CD14-positive monocyte (primary cell): ENCODE results near the gene TNFRSF4. TPM values are rescaled to one million over a fixed set of nuclear protein-coding genes. Genes with fewer than 3 reads are reported as not detected.

Experiments used
- DNase-seq, 3 donors: peaks; one replicate each; pipeline ENCODE4 v3.0.0-alpha.2; 2011 to 2022
- H2AFZ ChIP-seq: 2 replicates; pipeline ENCODE4 v1.6.0; 2012; ENCODE audit warnings: mild to moderate bottlenecking, low read depth, low read length, inconsistent platforms; ENCODE audit not compliant: insufficient read depth, poor library complexity, severe bottlenecking
- H3K27ac ChIP-seq, 2 donors: 1 replicate in 1 of 2; 2 replicates in 1 of 2; pipeline ENCODE4 v1.5.1; 2012 to 2013; ENCODE audit warnings: low read length in 2 of 2, control low read depth in 1 of 2, inconsistent platforms in 1 of 2, low read depth in 1 of 2, mild to moderate bottlenecking in 1 of 2
- H3K27me3 ChIP-seq, 2 donors: one replicate each; pipeline versions ENCODE4 v1.6.0 to v1.6.1; 2011 to 2013; ENCODE audit warnings: low read length in 2 of 2; ENCODE audit not compliant: control insufficient read depth in 2 of 2, insufficient read depth in 2 of 2
- H3K36me3 ChIP-seq, 2 donors: replicated peaks in 1 of 2; 1 replicate in 1 of 2; 2 replicates in 1 of 2; pipeline versions ENCODE4 v1.5.1 to v1.6.1; 2012 to 2013; ENCODE audit warnings: low read length in 2 of 2, control low read depth in 1 of 2, inconsistent platforms in 1 of 2, mild to moderate bottlenecking in 1 of 2; ENCODE audit not compliant: insufficient read depth in 2 of 2, control insufficient read depth in 1 of 2
- H3K4me1 ChIP-seq, 2 donors: 1 replicate in 1 of 2; 2 replicates in 1 of 2; pipeline versions ENCODE4 v1.5.1 to v1.6.1; 2012 to 2013; ENCODE audit warnings: low read length in 2 of 2, control low read depth in 1 of 2, inconsistent platforms in 1 of 2, mild to moderate bottlenecking in 1 of 2, moderate library complexity in 1 of 2; ENCODE audit not compliant: insufficient read depth in 2 of 2, control insufficient read depth in 1 of 2
- H3K4me2 ChIP-seq: replicated peaks from 2 replicates; pipeline ENCODE3; 2012; ENCODE audit warnings: low read length, moderate library complexity, mild to moderate bottlenecking; ENCODE audit not compliant: poor library complexity, severe bottlenecking; ENCODE audit errors: extremely low read depth
- H3K4me3 ChIP-seq, 3 experiments: fragments of 200-600 bp in 1 of 3; sonication (generic) in 1 of 3; replicated peaks in 1 of 3; 1 replicate in 2 of 3; 2 replicates in 1 of 3; pipeline ENCODE4 v1.5.1; 2011 to 2013; ENCODE audit warnings: low read length in 3 of 3, mild to moderate bottlenecking in 3 of 3, control low read depth in 2 of 3, low read depth in 2 of 3, inconsistent platforms in 1 of 3, moderate library complexity in 1 of 3
- H3K79me2 ChIP-seq: 2 replicates; pipeline ENCODE4 v1.6.0; 2012; ENCODE audit warnings: mild to moderate bottlenecking, control low read depth, inconsistent platforms, low read length, moderate library complexity; ENCODE audit not compliant: insufficient read depth
- H3K9ac ChIP-seq: 2 replicates; pipeline ENCODE4 v1.6.0; 2017; ENCODE audit warnings: low read length, mild to moderate bottlenecking; ENCODE audit not compliant: insufficient read depth, poor library complexity, severe bottlenecking
- H3K9me3 ChIP-seq, 2 donors: replicated peaks in 1 of 2; 1 replicate in 1 of 2; 2 replicates in 1 of 2; pipeline versions ENCODE4 v1.5.1 to v1.6.1; 2012 to 2013; ENCODE audit warnings: low read length in 2 of 2, control low read depth in 1 of 2; ENCODE audit not compliant: control insufficient read depth in 1 of 2, insufficient read depth in 1 of 2
- H4K20me1 ChIP-seq: 2 replicates; pipeline ENCODE4 v1.6.0; 2012; ENCODE audit warnings: mild to moderate bottlenecking, low read length, control low read depth, moderate library complexity; ENCODE audit not compliant: insufficient read depth
- H3K27ac Mint-ChIP-seq, 7 donors: one replicate each; pipeline ENCODE4 v1.8.0; 2020; ENCODE audit warnings: mild to moderate bottlenecking in 7 of 7, mixed read lengths in 7 of 7, moderate library complexity in 6 of 7, inconsistent platforms in 2 of 7
- H3K27me3 Mint-ChIP-seq, 3 donors: one replicate each; pipeline ENCODE4 v1.8.0; 2021 to 2022; ENCODE audit warnings: low read depth in 3 of 3, mild to moderate bottlenecking in 3 of 3, mixed read lengths in 3 of 3, moderate library complexity in 3 of 3, inconsistent platforms in 1 of 3
- H3K36me3 Mint-ChIP-seq, 2 donors: one replicate each; pipeline ENCODE4 v1.8.0; 2020; ENCODE audit warnings: mixed read lengths in 2 of 2, inconsistent platforms in 1 of 2, mild to moderate bottlenecking in 1 of 2
- H3K4me1 Mint-ChIP-seq: one replicate; pipeline ENCODE4 v1.8.0; 2020; ENCODE audit warnings: mild to moderate bottlenecking, mixed read lengths
- H3K4me3 Mint-ChIP-seq, 2 donors: one replicate each; pipeline ENCODE4 v1.8.0; 2020; ENCODE audit warnings: mild to moderate bottlenecking in 2 of 2, mixed read lengths in 2 of 2, moderate library complexity in 1 of 2
- H3K9me3 Mint-ChIP-seq, 7 donors: one replicate each; pipeline ENCODE4 v1.8.0; 2020 to 2022; ENCODE audit warnings: mixed read lengths in 7 of 7, mild to moderate bottlenecking in 6 of 7, moderate library complexity in 6 of 7, inconsistent platforms in 2 of 7
- CTCF ChIP-seq: fragments of 200-600 bp; IDR thresholded peaks from one replicate; pipeline ENCODE4 v1.8.0; 2022; ENCODE audit warnings: antibody characterized with exemption, mild to moderate bottlenecking
- WGBS: methylation state at CpG from one replicate; pipeline ENCODE4 v1.1.5; 2013; ENCODE audit warnings: missing lambda C conversion rate; ENCODE audit not compliant: insufficient coverage; 5-methylcytosine and 5-hydroxymethylcytosine counted together
- intact Hi-C, 2 donors: fragments of 100-400 bp; cut with micrococcal nuclease; formaldehyde crosslinking; loops; one replicate each; pipeline versions ENCODE4 v1.15.0 to v1.15.1; 2023
- polyA plus RNA-seq, 3 donors: library from polyadenylated mRNA; depleted of rRNA in 1 of 3; unstranded in 2 of 3; stranded (reverse) in 1 of 3; fragments of 300-500 nt in 2 of 3; fragments of >200 nt in 1 of 3; fragmentation: Illumina TruSeq in 2 of 3; gene quantifications; 1 replicate in 2 of 3; 2 replicates in 1 of 3; pipeline ENCODE4 v1.2.3, GENCODE V29; 2012 to 2021

TNFRSF4 gene
- polyA plus RNA-seq, 3 donors, result 0.05 TPM; not detected in 2

GRCh38 chr1:1211541-1212441 lies 2.2 kb downstream of the TNFRSF4 start:
- Histone ChIP-seq H3K79me2 (no peaks in the 10 kb centered on the region), H3K4me3 (no peak overlapping the region), H3K27ac (no peak overlapping the region), H2AFZ (no peak overlapping the region), H3K9me3 (no peaks in the 10 kb centered on the region), H3K27me3 (peaks cover 2 to 50% of the 10 kb centered on the region in 2 donors), H3K4me2 (no peak overlapping the region), H3K9ac (no peak overlapping the region), H3K36me3 (peaks cover 8 to 10% of the 10 kb centered on the region in 2 donors), H3K4me1 (peaks cover 6 to 8% of the 10 kb centered on the region in 2 donors), H4K20me1 (peaks cover 14% of the 10 kb centered on the region)
- Mint-ChIP-seq H3K36me3 (peaks cover 6 to 7% of the 10 kb centered on the region in 2 donors), H3K4me1 (peaks cover 7% of the 10 kb centered on the region), H3K27me3 (peaks cover 43 to 69% (median 56%) of the 10 kb centered on the region in 3 donors), H3K4me3 (no peak overlapping the region), H3K27ac (no peak overlapping the region), H3K9me3 (peaks cover 0 to 3% (median under 1%) of the 10 kb centered on the region in 7 donors)
- DNase-seq, result no peak
- TF ChIP-seq CTCF, result no peak
- WGBS, result 86% methylated on average over 25 of the region's 28 CpGs
- intact Hi-C loops, result no loop called here

- peaks cover 0 to 3% (median 2%) of the 10 kb centered on the region in 7 donors for H3K9me3 Mint-ChIP-seq
- Histone ChIP-seq H3K4me2 (no peak overlapping the region), H4K20me1 (peaks cover 8% of the 10 kb centered on the region), H3K36me3 (peaks cover 0 to under 1% of the 10 kb centered on the region in 2 donors), H3K9me3 (no peaks in the 10 kb centered on the region), H3K27me3 (peaks cover 5 to 57% of the 10 kb centered on the region in 2 donors), H3K4me1 (peaks cover 6 to 8% of the 10 kb centered on the region in 2 donors), H3K9ac (no peak overlapping the region), H3K27ac (no peak overlapping the region), H3K79me2 (no peaks in the 10 kb centered on the region), H2AFZ (no peak overlapping the region), H3K4me3 (no peak overlapping the region)
- H3K36me3 Mint-ChIP-seq, result peaks cover 0 to 1% of the 10 kb centered on the region in 2 donors
- no peak for TF ChIP-seq CTCF
- WGBS, result 96% methylated on average over 23 of the region's 31 CpGs
- DNase-seq, result no peak
- H3K27me3 Mint-ChIP-seq, result peaks cover 49 to 77% (median 64%) of the 10 kb centered on the region in 3 donors
- no peak overlapping the region for H3K4me3 Mint-ChIP-seq
- peaks cover 7% of the 10 kb centered on the region for H3K4me1 Mint-ChIP-seq
- intact Hi-C loops, result no loop called here
- H3K27ac Mint-ChIP-seq, result peak overlapping the region in 1 of 7 donors; percentile 66
Observed at GRCh38 chr1:1210726-1211540, 3.0 kb downstream of the TNFRSF4 start.
